ENCODE data around the gene BNC1. TPM values are rescaled to one million over a fixed set of nuclear protein-coding genes. Genes with fewer than 3 reads are reported as not detected.
A peak's percentile ranks its signal among the peaks of the same experiment; 100 is the strongest.

The BNC1 gene
- total and polyA plus RNA-seq, 8 donors = 0.12 to 4.6 (median 0.55) TPM; not detected in 5

GRCh38 chr15:83210619-83211018 lies 73.8 kb downstream of the BNC1 start:
- Histone ChIP-seq H3K4me3 (no peak overlapping the region), H3K36me3 (no peaks in the 10 kb centered on the region), H3K4me1 (peaks cover 0 to 20% (median 17%) of the 10 kb centered on the region in 4 donors), H3K27me3 (peaks cover 0 to 26% (median 13%) of the 10 kb centered on the region in 3 donors), H3K27ac (no peak overlapping the region), H3K9me3 (no peaks in the 10 kb centered on the region)
- TF ChIP-seq POLR2AphosphoS5 (IDR thresholded peaks at IDR 0.05) (no peak), EP300 (IDR thresholded peaks at IDR 0.05) (no peak), POLR2A (IDR thresholded peaks at IDR 0.05) (no peak)
- TF ChIP-seq, protein P1, sequence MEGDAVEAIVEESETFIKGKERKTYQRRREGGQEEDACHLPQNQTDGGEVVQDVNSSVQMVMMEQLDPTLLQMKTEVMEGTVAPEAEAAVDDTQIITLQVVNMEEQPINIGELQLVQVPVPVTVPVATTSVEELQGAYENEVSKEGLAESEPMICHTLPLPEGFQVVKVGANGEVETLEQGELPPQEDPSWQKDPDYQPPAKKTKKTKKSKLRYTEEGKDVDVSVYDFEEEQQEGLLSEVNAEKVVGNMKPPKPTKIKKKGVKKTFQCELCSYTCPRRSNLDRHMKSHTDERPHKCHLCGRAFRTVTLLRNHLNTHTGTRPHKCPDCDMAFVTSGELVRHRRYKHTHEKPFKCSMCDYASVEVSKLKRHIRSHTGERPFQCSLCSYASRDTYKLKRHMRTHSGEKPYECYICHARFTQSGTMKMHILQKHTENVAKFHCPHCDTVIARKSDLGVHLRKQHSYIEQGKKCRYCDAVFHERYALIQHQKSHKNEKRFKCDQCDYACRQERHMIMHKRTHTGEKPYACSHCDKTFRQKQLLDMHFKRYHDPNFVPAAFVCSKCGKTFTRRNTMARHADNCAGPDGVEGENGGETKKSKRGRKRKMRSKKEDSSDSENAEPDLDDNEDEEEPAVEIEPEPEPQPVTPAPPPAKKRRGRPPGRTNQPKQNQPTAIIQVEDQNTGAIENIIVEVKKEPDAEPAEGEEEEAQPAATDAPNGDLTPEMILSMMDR (IDR thresholded peaks at IDR 0.05) = no peak
- 20 to 35% (median 29%) methylated on average over 3 of the region's 3 CpGs for WGBS, 5 donors
- DNase-seq = peak in 1 of 2 donors; percentile 73
- intact Hi-C loops (cut with DNase I; ENCODE audit: low total_unique reads) = no loop called here

DNA sequence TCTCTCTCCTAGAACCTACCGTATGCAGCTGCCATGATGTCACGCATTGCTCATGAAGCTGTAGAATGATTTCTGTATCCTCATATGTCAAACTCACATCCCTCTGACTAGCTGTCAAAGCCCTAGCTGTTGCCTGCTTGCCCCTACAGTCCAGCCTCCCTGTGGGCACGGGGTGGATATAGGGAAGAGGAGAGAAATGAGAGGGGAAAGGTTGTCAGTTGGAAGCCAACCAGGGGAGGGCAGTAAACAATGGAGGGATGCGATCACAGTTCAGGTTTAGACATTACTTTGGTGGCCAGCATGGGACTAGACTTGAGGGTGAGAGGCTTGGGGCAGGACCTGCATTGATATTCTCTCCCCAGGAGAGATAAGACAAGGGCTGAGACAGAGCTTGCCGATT lies 75.1 kb downstream of the BNC1 start:
- Histone ChIP-seq H3K27me3 (peaks cover 0 to 23% (median 13%) of the 10 kb centered on the region in 3 donors), H3K9me3 (no peaks in the 10 kb centered on the region), H3K36me3 (no peaks in the 10 kb centered on the region), H3K4me1 (peaks cover 0 to 32% (median 22%) of the 10 kb centered on the region in 4 donors), H3K27ac (no peak overlapping the region), H3K4me3 (no peak overlapping the region)
- TF ChIP-seq EP300 (IDR thresholded peaks at IDR 0.05) (no peak), POLR2A (IDR thresholded peaks at IDR 0.05) (no peak), POLR2AphosphoS5 (IDR thresholded peaks at IDR 0.05) (no peak)
- TF ChIP-seq, protein P1 (IDR thresholded peaks at IDR 0.05) = no peak
- intact Hi-C loops (cut with DNase I; ENCODE audit: low total_unique reads) = no loop called here
- WGBS, 5 donors = 70 to 77% (median 72%) methylated on average over 5 of the region's 5 CpGs
- DNase-seq = no peak

DNA sequence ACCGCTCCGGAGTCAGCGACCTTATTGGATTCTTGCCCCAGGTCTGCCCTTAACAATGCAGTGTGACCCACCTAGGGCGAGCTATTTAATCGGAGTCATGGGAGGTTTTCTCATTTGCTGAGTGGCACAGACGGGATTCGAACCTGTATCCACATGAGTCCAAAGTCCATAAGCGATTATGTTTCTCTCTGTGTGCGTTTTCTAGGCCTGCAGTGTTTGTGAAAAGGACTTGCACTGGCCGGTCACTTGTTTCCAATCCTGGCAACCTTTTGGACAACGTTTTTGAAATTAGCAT lies 76.2 kb downstream of the BNC1 start:
- Histone ChIP-seq H3K9me3 (no peaks in the 10 kb centered on the region), H3K4me3 (peak overlapping the region; percentile 85 to 96 (median 88)), H3K36me3 (no peaks in the 10 kb centered on the region), H3K27me3 (peaks cover 0 to 23% (median 13%) of the 10 kb centered on the region in 3 donors), H3K27ac (peak overlapping the region in 4 of 5 donors; percentile 81 to 94 (median 88)), H3K4me1 (peaks cover 0 to 40% (median 23%) of the 10 kb centered on the region in 4 donors)
- no peak for DNase-seq
- intact Hi-C loops (cut with DNase I; ENCODE audit: low total_unique reads) = no loop called here
- TF ChIP-seq, protein P1 (IDR thresholded peaks at IDR 0.05) = no peak
- no peak for TF ChIP-seq POLR2AphosphoS5 (IDR thresholded peaks at IDR 0.05)
- no peak for TF ChIP-seq EP300 (IDR thresholded peaks at IDR 0.05)
- no peak for TF ChIP-seq POLR2A (IDR thresholded peaks at IDR 0.05)
- 8 to 15% (median 12%) methylated on average over 8 to 11 of the region's 11 CpGs for WGBS, 5 donors

DNA sequence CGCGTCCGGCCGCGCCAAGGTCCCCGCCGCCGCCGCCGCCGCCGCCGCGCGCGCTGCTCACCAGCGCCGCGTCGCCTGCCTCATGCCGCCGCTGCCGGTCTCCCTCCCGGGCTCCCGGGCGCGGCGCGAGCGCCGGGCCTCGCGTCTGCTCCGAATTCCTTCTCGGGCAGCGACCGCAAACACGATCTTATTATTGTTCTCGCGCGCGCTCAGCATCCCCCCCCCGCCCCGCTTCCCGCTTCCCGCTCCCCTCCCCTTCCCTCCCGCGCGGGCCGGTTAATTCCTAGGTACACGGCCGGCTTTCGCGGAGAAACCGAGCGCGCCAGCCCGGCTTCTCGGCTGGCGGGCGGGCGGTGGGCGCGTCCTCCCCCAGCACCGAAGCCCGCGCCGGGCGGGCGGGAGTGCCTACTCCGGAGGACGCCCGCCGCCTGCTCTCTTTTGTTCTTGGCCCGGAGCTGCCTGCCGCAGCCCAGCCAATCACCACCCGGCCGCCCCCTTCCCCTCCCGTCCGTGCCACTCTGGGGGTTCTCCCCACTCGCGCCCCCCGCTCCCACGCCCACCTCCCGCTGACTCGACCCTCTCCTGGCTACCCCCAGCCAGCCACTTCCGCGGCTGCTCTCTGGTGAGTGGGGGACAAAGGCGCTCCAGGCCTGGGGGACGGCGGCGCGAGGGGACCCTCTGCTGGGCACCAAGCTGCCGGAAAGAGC lies 76.7 kb downstream of the BNC1 start, which contains the start of gene HDGFL3:
Gene HDGFL3 (minus strand): TSS at position 164 of the 707 bp plus-strand sequence. CDS start 409 bp downstream, outside the sequence.
- intact Hi-C loops (cut with DNase I; ENCODE audit: low total_unique reads) = no loop called here
- TF ChIP-seq EP300 (IDR thresholded peaks at IDR 0.05) = no peak
- no peak for TF ChIP-seq POLR2A (IDR thresholded peaks at IDR 0.05)
- TF ChIP-seq, protein P1 (IDR thresholded peaks at IDR 0.05) = no peak
- TF ChIP-seq POLR2AphosphoS5 (IDR thresholded peaks at IDR 0.05) = no peak
- no peaks in the 10 kb centered on the region for H3K36me3 ChIP-seq
- H3K4me1 ChIP-seq = peaks cover 0 to 45% (median 25%) of the 10 kb centered on the region in 4 donors
- 0 to 1% (median 1%) methylated on average over 9 to 94 of the region's 94 CpGs for WGBS, 5 donors
- H3K27me3 ChIP-seq = peaks cover 0 to 23% (median 13%) of the 10 kb centered on the region in 3 donors
- H3K27ac ChIP-seq = peak within 1 kb of the TSS; percentile 59 to 94 (median 85)
- H3K4me3 ChIP-seq = peak within 1 kb of the TSS; percentile 85 to 96 (median 88)
- no peaks in the 10 kb centered on the region for H3K9me3 ChIP-seq
- DNase-seq = peak; percentile 46 to 91

All from stomach (tissue), 9 donors.